HepG2 (cell line): ENCODE results near the gene CTDSPL2. TPM values are rescaled to one million over a fixed set of nuclear protein-coding genes. Genes with fewer than 3 reads are reported as not detected.
A peak's percentile ranks its signal among the peaks of the same experiment; 100 is the strongest.

ENCODE experiments used
- CBX1 ChIP-seq: IDR thresholded peaks from one replicate; pipeline ENCODE4 v1.6.1; 2016; ENCODE audit warnings: antibody characterized with exemption, low read depth
- CCAR2 ChIP-seq: fragments of 200-400 bp; formaldehyde crosslinking; optimal IDR thresholded peaks from 2 replicates; pipeline ENCODE3; 2018; ENCODE audit warnings: low read depth, mild to moderate bottlenecking, low read length, moderate library complexity
- MATR3 ChIP-seq: sonication (generic); formaldehyde crosslinking; IDR thresholded peaks from 2 replicates; pipeline ENCODE4 v1.4.0; 2020; ENCODE audit warnings: missing genetic modification reagents
- NCOA2 ChIP-seq: sonication (generic); formaldehyde crosslinking; IDR thresholded peaks from 2 replicates; pipeline ENCODE4 v1.8.0; 2022; ENCODE audit warnings: inconsistent platforms
- PITX1 ChIP-seq: sonication (generic); formaldehyde crosslinking; IDR thresholded peaks from 2 replicates; pipeline ENCODE4 v1.5.1; 2020; ENCODE audit warnings: mild to moderate bottlenecking, missing genetic modification reagents
- SMAD3 ChIP-seq: sonication (generic); formaldehyde crosslinking; IDR thresholded peaks from 2 replicates; pipeline ENCODE4 v1.4.0; 2020; ENCODE audit warnings: missing genetic modification reagents
- TP53 ChIP-seq: sonication (generic); formaldehyde crosslinking; conservative IDR thresholded peaks from 2 replicates; pipeline ENCODE4 v1.4.0; 2020; ENCODE audit warnings: missing genetic modification reagents
- ZFP36 ChIP-seq: fragments of 150-350 bp; IDR thresholded peaks from 2 replicates; pipeline ENCODE4 v1.6.1; 2018; ENCODE audit warnings: borderline replicate concordance, low read length, low read depth; ENCODE audit not compliant: partially characterized antibody
- ZNF431 ChIP-seq: sonication (generic); formaldehyde crosslinking; IDR thresholded peaks from 2 replicates; pipeline ENCODE4 v1.9.0; 2022; ENCODE audit warnings: missing genetic modification reagents, low read depth, mild to moderate bottlenecking, borderline replicate concordance
- ZNF605 ChIP-seq: sonication (generic); formaldehyde crosslinking; IDR thresholded peaks from 2 replicates; pipeline ENCODE4 v1.8.0; 2022; ENCODE audit warnings: mild to moderate bottlenecking, missing genetic modification reagents
- ZNF737 ChIP-seq: sonication (generic); formaldehyde crosslinking; IDR thresholded peaks from 2 replicates; pipeline ENCODE4 v1.5.0; 2020; ENCODE audit warnings: missing genetic modification reagents, mild to moderate bottlenecking, borderline replicate concordance
- ZNF790 ChIP-seq: sonication (generic); formaldehyde crosslinking; IDR thresholded peaks from 2 replicates; pipeline ENCODE4 v1.8.0; 2022; ENCODE audit warnings: missing genetic modification reagents, mild to moderate bottlenecking, borderline replicate concordance
- ZNF891 ChIP-seq: sonication (generic); formaldehyde crosslinking; IDR thresholded peaks from 2 replicates; pipeline ENCODE4 v1.5.0; 2020; ENCODE audit warnings: mild to moderate bottlenecking, missing genetic modification reagents
- ZSCAN9 ChIP-seq: IDR thresholded peaks from 2 replicates; pipeline ENCODE4 v1.6.1; 2016; ENCODE audit warnings: borderline replicate concordance
- polyA plus RNA-seq, 8 experiments: library from polyadenylated mRNA; depleted of rRNA in 3 of 8; stranded (reverse) in 7 of 8; unstranded in 1 of 8; fragments of >200 nt; fragmentation: Illumina TruSeq in 4 of 8; extraction: Trizol in 4 of 8; gene quantifications; 2 replicates each; pipeline versions ENCODE4 v1.2.1 to v1.2.3, GENCODE V29; 2011 to 2016; ENCODE audit warnings: low read depth in 4 of 8, missing spikeins in 1 of 8, mixed read lengths in 1 of 8; ENCODE audit not compliant: insufficient read depth in 1 of 8
- total RNA-seq, 5 experiments: library from RNA; depleted of rRNA; stranded (reverse); fragments of >200 nt; fragmentation: Illumina TruSeq; extraction: Trizol; gene quantifications; 2 replicates each; pipeline ENCODE4 v1.2.3, GENCODE V29; 2016; ENCODE audit warnings: low read depth in 1 of 5
- TF ChIP-seq, protein P1 (sequence below): sonication (generic); formaldehyde crosslinking; IDR thresholded peaks from 2 replicates; pipeline ENCODE4 v1.8.1; 2022; ENCODE audit warnings: mild to moderate bottlenecking, missing genetic modification reagents
- TF ChIP-seq, protein P2 (sequence below): sonication (generic); formaldehyde crosslinking; IDR thresholded peaks from 2 replicates; pipeline ENCODE4 v1.8.0; 2022; ENCODE audit warnings: mild to moderate bottlenecking, missing genetic modification reagents
- TF ChIP-seq, protein P3 (sequence below): sonication (generic); formaldehyde crosslinking; IDR thresholded peaks from 2 replicates; pipeline ENCODE4 v1.4.0; 2020; ENCODE audit warnings: low read depth, mild to moderate bottlenecking, missing genetic modification reagents
- TF ChIP-seq, protein P4 (sequence below), 2 experiments: sonication (generic) in 1 of 2; formaldehyde crosslinking in 1 of 2; IDR thresholded peaks; 2 replicates each; pipeline versions ENCODE4 v1.5.1 to v1.6.1; 2011 to 2020; ENCODE audit warnings: borderline replicate concordance in 1 of 2, low read depth in 1 of 2, low read length in 1 of 2, mild to moderate bottlenecking in 1 of 2, missing genetic modification reagents in 1 of 2, moderate library complexity in 1 of 2
- TF ChIP-seq, protein P5 (sequence below): sonication (generic); formaldehyde crosslinking; conservative IDR thresholded peaks from 2 replicates; pipeline ENCODE4 v1.4.0; 2020; ENCODE audit warnings: mild to moderate bottlenecking, missing genetic modification reagents, moderate library complexity

Gene CTDSPL2
- total and polyA plus RNA-seq, 2 of the 13 experiments (the other 11 are each of a cell fraction or from before 2014, with no cell fraction given), result 37.4 to 56.2 TPM

DNA sequence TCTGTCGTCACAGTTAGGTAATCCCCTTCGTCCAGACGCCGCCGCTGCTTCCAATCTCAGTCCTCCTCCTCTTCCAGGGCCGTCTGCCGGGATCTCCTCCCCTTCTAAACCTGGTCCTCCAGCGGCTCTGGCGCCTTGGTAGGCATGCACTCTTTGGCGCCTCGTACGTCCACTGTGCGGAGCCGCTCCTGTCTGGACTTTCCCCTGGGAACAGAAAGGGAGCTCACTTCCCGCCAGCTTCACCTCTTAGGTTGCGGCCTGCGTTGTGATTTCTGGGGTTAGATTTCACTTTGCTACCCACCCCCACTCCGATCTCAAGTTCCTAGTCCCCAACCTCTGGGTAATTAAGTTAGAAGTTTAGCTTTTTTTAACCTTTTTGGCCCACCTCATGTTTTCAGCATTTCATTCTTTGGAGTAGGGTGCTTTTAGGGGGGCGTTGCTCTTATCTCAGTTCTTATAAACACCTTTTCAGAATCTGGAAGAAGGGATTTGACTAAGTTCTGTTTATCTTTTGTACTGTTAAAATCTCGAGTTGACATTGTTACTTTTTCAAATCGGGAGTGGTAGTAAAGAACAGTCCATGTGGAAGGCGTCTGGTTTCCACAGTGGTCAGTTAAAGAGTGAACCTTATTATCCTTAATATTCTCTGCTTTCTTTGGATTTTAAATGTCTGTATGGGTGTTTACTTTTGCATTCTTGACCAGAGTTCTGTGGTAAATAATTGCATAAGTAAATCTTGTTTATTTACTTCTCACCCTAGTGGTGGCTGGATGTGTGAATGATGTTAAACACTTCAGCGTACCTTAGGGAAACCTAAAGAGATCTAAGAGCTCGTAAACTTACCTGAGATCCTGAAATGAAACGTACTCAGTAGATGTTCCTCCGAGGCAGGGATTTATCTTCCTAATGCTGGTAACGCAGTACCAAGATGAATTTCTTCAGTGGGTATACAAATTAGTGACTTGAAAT lies 611 bp downstream of the CTDSPL2 start (continued):
- TF ChIP-seq, protein P1, sequence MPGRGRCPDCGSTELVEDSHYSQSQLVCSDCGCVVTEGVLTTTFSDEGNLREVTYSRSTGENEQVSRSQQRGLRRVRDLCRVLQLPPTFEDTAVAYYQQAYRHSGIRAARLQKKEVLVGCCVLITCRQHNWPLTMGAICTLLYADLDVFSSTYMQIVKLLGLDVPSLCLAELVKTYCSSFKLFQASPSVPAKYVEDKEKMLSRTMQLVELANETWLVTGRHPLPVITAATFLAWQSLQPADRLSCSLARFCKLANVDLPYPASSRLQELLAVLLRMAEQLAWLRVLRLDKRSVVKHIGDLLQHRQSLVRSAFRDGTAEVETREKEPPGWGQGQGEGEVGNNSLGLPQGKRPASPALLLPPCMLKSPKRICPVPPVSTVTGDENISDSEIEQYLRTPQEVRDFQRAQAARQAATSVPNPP (CRISPR knock-in tag), result 0 out of 2 replicates have a peak, but pooled peaks have one; percentile 44
- TF ChIP-seq ZNF431 (CRISPR knock-in tag) (no peak; the same call in 1 of the 2 replicates), NCOA2 (CRISPR knock-in tag) (no peak), CCAR2 (no peak), MATR3 (CRISPR knock-in tag) (no peak), ZNF605 (CRISPR knock-in tag) (no peak; the same call in 1 of the 2 replicates), ZFP36 (no peak), ZSCAN9 (CRISPR knock-in tag) (no peak), TP53 (CRISPR knock-in tag) (no peak), ZNF891 (no peak), PITX1 (no peak), ZNF790 (no peak), CBX1 (no peak), ZNF737 (CRISPR knock-in tag) (no peak), SMAD3 (no peak; the same call in 1 of the 2 replicates)
- TF ChIP-seq, protein P2, sequence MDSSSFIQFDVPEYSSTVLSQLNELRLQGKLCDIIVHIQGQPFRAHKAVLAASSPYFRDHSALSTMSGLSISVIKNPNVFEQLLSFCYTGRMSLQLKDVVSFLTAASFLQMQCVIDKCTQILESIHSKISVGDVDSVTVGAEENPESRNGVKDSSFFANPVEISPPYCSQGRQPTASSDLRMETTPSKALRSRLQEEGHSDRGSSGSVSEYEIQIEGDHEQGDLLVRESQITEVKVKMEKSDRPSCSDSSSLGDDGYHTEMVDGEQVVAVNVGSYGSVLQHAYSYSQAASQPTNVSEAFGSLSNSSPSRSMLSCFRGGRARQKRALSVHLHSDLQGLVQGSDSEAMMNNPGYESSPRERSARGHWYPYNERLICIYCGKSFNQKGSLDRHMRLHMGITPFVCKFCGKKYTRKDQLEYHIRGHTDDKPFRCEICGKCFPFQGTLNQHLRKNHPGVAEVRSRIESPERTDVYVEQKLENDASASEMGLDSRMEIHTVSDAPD (CRISPR knock-in tag), result no peak
- TF ChIP-seq, protein P3, sequence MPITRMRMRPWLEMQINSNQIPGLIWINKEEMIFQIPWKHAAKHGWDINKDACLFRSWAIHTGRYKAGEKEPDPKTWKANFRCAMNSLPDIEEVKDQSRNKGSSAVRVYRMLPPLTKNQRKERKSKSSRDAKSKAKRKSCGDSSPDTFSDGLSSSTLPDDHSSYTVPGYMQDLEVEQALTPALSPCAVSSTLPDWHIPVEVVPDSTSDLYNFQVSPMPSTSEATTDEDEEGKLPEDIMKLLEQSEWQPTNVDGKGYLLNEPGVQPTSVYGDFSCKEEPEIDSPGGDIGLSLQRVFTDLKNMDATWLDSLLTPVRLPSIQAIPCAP (CRISPR knock-in tag), result no peak
- TF ChIP-seq, protein P4, sequence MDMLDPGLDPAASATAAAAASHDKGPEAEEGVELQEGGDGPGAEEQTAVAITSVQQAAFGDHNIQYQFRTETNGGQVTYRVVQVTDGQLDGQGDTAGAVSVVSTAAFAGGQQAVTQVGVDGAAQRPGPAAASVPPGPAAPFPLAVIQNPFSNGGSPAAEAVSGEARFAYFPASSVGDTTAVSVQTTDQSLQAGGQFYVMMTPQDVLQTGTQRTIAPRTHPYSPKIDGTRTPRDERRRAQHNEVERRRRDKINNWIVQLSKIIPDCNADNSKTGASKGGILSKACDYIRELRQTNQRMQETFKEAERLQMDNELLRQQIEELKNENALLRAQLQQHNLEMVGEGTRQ (IDR thresholded peaks at IDR 0.05; ENCODE audit: low read depth, low read length), result no peak
- TF ChIP-seq, protein P4 (CRISPR knock-in tag; IDR thresholded peaks at IDR 0.05; ENCODE audit: borderline replicate concordance), result no peak
- TF ChIP-seq, protein P5, sequence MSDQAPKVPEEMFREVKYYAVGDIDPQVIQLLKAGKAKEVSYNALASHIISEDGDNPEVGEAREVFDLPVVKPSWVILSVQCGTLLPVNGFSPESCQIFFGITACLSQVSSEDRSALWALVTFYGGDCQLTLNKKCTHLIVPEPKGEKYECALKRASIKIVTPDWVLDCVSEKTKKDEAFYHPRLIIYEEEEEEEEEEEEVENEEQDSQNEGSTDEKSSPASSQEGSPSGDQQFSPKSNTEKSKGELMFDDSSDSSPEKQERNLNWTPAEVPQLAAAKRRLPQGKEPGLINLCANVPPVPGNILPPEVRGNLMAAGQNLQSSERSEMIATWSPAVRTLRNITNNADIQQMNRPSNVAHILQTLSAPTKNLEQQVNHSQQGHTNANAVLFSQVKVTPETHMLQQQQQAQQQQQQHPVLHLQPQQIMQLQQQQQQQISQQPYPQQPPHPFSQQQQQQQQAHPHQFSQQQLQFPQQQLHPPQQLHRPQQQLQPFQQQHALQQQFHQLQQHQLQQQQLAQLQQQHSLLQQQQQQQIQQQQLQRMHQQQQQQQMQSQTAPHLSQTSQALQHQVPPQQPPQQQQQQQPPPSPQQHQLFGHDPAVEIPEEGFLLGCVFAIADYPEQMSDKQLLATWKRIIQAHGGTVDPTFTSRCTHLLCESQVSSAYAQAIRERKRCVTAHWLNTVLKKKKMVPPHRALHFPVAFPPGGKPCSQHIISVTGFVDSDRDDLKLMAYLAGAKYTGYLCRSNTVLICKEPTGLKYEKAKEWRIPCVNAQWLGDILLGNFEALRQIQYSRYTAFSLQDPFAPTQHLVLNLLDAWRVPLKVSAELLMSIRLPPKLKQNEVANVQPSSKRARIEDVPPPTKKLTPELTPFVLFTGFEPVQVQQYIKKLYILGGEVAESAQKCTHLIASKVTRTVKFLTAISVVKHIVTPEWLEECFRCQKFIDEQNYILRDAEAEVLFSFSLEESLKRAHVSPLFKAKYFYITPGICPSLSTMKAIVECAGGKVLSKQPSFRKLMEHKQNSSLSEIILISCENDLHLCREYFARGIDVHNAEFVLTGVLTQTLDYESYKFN (CRISPR knock-in tag), result no peak
